ENCODE measurements around the gene C15orf61.
A peak's percentile ranks its signal among the peaks of the same experiment; 100 is the strongest.

C15orf61 gene

DNA sequence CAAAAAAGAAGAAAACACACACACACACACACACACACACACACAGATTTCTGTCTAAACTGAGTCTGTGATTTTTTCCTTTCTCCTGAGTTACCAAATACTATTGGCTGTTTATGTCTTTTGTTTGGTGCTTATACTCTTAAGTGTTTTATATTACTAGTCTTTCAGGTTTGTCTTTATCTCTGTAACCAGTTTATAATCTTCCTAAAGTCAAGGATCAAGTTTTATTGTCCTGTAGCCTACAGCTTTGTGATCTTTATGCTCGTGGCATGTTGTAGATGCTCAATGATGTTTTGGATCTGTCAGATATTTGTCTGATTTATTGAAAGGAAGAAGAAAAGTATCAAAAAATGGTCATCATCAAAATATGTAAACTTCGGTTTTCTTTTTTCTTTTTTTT, 26.1 kb downstream of the C15orf61 start:
- TF ChIP-seq, protein P1, sequence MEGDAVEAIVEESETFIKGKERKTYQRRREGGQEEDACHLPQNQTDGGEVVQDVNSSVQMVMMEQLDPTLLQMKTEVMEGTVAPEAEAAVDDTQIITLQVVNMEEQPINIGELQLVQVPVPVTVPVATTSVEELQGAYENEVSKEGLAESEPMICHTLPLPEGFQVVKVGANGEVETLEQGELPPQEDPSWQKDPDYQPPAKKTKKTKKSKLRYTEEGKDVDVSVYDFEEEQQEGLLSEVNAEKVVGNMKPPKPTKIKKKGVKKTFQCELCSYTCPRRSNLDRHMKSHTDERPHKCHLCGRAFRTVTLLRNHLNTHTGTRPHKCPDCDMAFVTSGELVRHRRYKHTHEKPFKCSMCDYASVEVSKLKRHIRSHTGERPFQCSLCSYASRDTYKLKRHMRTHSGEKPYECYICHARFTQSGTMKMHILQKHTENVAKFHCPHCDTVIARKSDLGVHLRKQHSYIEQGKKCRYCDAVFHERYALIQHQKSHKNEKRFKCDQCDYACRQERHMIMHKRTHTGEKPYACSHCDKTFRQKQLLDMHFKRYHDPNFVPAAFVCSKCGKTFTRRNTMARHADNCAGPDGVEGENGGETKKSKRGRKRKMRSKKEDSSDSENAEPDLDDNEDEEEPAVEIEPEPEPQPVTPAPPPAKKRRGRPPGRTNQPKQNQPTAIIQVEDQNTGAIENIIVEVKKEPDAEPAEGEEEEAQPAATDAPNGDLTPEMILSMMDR (conservative IDR thresholded peaks at IDR 0.05): no peak
- peak overlapping the region; percentile 81 for H3K27ac ChIP-seq

DNA sequence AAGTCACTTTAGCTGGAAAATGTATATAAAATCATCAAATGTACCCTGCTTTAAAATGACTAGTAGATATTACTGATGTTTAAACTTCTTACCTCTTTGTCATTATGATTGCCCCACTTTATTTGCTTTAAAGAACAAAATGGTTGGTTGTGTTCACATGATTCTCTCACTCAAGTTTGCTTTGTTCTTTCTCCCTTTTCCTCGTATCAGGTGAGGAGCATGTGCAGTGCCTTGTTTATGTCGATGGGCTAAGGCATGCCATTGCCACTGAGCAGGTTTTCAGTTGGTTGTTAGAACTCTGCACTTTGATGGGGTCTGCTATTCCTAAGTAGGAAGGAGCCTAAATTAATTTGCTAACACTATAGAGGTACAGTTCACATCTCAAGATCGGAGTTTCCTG, 26.9 kb downstream of the C15orf61 start:
- H3K27ac ChIP-seq: peak overlapping the region; percentile 81
- TF ChIP-seq, protein P1 (conservative IDR thresholded peaks at IDR 0.05): no peak

DNA sequence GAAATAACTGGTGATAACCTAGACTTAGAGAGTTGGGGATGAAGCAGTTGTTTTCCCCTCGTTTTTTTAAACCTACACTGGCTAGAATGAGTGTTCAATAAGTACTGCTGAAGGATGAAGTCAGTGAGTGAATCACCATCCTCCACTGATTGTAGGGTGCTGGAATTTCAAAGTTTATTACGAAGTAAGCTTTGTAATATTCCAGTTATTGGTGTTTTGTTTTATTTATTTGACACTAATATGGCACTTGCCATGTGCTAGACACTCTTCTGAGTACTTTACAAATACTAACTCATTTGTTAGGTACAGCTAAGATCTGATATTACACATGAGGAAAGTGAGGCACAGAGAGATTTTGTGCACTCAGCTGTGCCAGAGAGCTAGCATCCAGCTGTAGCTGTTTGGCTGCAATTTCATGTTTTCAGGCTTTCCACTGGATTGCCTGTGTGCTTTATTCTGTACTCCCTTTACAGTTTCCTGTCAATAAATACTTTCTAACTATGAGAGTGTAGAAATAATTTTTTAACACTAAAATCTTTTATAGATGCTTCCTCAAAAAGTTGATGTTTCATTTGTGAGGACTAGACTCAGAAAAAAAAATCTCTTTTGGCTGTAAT, 27.4 kb downstream of the C15orf61 start:
- TF ChIP-seq, protein P1 (conservative IDR thresholded peaks at IDR 0.05): no peak
- peak overlapping the region; percentile 81 for H3K27ac ChIP-seq

DNA sequence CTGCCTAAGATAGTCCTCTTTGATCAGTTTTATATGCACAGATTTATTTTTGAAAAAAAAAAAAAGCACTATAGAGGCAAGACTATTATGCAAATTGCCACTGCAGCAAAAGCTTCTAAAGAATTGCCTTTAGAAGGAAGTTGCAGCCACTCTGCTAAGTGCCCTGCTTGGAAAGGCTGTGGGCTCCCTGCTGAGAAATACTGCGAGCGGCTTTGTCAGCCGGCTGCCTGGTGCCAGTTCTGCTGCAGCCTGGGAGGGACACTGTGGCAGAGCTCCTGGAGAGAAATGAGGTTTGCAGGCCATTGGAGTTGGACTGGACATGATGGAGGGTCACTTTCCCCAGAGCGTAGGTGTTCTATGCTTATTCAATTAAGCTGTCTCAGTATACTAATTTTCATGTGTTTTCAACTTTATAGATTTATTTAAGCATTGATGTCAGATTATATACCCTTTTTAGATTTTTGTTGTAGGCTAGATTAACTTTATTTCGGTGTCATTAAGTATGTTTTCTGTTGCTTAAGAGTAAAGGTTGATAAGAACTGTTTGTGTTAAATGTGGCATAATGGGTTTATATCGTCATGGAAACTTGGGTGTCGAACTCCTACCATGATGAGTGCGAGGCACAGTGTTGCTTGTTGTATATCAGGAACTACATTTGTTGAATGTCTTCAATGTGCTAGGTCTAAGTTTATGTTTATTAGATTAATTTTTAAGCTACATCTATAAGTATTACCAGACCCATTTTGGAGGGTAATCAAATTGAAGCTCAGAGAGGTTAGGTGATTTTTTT, 28.1 kb downstream of the C15orf61 start:
- peak overlapping the region; percentile 81 for H3K27ac ChIP-seq
- TF ChIP-seq, protein P1 (conservative IDR thresholded peaks at IDR 0.05): no peak

DNA sequence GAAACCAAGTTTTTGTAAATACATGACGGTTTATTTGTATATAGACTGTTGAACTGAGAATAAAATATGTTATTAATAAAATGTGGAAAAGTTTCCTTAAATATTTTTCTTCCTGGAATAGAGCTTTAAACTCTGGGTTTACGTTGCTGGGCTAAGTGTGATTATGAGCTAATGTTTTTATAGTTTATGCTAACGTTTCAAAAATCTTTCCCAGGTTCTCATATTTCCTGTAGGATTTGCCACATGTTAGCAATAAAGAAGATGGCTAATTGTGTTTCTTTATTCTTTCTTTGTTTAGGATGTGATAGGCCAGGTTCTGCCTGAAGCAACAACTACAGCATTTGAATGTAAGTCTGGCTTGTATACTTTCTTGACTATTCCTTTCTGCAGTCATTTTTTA, 28.8 kb downstream of the C15orf61 start:
- TF ChIP-seq, protein P1 (conservative IDR thresholded peaks at IDR 0.05): no peak
- H3K27ac ChIP-seq: peak overlapping the region; percentile 81; the same call in 1 of the 2 replicates

DNA sequence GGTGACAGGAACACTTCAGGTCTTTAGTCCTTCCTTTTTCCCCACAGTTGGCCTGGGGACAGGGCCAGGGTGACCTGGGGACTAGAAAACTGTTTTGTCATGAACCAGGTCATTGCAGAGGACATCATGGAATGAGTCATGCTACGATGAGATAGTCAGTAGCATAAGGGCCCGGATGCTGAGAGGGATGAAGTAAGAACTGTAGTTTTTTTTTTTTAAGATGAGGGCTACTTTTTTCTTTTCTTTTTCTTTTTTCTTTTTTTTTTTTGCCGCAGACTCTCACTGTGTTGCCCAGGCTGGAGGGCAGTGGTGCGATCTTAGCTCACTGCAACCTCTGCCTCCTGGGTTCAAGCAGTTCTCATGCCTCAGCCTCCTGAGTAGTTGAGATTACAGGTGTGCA, 29.6 kb downstream of the C15orf61 start:
- no peak overlapping the region for H3K27ac ChIP-seq
- TF ChIP-seq, protein P1 (conservative IDR thresholded peaks at IDR 0.05): no peak

DNA sequence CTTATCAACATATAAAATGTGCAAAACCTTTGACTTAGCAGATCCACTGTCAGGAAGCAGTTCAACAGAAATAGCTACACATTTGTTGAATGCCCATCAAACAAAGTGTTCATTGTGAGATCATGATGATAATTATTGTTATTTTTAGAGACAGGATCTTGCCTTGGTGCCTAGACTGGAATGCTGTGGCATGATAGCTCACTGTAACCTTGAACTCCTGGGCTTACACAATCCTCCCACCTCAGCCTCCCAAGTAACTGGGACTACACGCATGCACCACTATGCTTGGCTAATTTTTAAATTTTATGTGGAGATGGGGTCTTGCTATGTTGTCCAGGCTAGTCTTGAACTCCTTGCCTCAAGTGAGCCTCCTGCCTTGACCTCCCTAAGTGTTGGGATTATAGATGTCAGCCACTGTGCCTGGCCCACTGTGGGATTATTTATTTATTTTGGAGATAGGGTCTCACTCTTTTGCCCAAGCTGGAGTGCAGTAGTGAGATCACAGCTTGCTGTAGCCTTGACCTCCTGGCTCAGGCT, 30.3 kb downstream of the C15orf61 start:
- TF ChIP-seq, protein P1 (conservative IDR thresholded peaks at IDR 0.05): no peak

More for the DNA sequence above, 30.3 kb downstream of the C15orf61 start:
- H3K27ac ChIP-seq: no peak overlapping the region
